HEK293T (cell line): ENCODE measurements around the gene KIF5A.
"Not testable (repeated sequence)": the region's sequence is repeated elsewhere in the genome, so short reads cannot be mapped to it uniquely, and the experiment has no call there.

Source experiments
- ARNT ChIP-seq: fragments of 450-650 bp; IDR thresholded peaks from 2 replicates; pipeline ENCODE4 v1.6.1; 2017; ENCODE audit warnings: mild to moderate bottlenecking
- BHLHE40 ChIP-seq: fragments of 450-650 bp; IDR thresholded peaks from 2 replicates; pipeline ENCODE4 v1.6.1; 2016; ENCODE audit warnings: mild to moderate bottlenecking, moderate library complexity, borderline replicate concordance
- ELF4 ChIP-seq: fragments of 450-650 bp; IDR thresholded peaks from 2 replicates; pipeline ENCODE4 v1.6.1; 2017; ENCODE audit warnings: antibody characterized with exemption
- FOXA1 ChIP-seq: fragments of 450-650 bp; IDR thresholded peaks from 2 replicates; pipeline ENCODE4 v1.6.1; 2016; ENCODE audit warnings: mild to moderate bottlenecking
- FOXM1 ChIP-seq: fragments of 450-650 bp; IDR thresholded peaks from 2 replicates; pipeline ENCODE4 v1.6.1; 2017; ENCODE audit warnings: mild to moderate bottlenecking, borderline replicate concordance
- L3MBTL2 ChIP-seq: fragments of 450-650 bp; conservative IDR thresholded peaks from 2 replicates; pipeline ENCODE4 v1.6.1; 2016; ENCODE audit warnings: mild to moderate bottlenecking
- LEF1 ChIP-seq: fragments of 450-650 bp; IDR thresholded peaks from 2 replicates; pipeline ENCODE4 v1.6.1; 2017; ENCODE audit warnings: mild to moderate bottlenecking, borderline replicate concordance
- NFRKB ChIP-seq: fragments of 450-650 bp; IDR thresholded peaks from 2 replicates; pipeline ENCODE4 v1.6.1; 2016; ENCODE audit warnings: mild to moderate bottlenecking, moderate library complexity
- PKNOX1 ChIP-seq: fragments of 450-650 bp; IDR thresholded peaks from 2 replicates; pipeline ENCODE4 v1.6.1; 2016
- SP1 ChIP-seq: fragments of 450-650 bp; IDR thresholded peaks from 2 replicates; pipeline ENCODE4 v1.6.1; 2017
- SUZ12 ChIP-seq: fragments of 450-650 bp; IDR thresholded peaks from 2 replicates; pipeline ENCODE4 v1.6.1; 2016; ENCODE audit warnings: mild to moderate bottlenecking
- TARDBP ChIP-seq: fragments of 450-650 bp; IDR thresholded peaks from 2 replicates; pipeline ENCODE4 v1.6.1; 2016
- ZNF384 ChIP-seq: fragments of 450-650 bp; IDR thresholded peaks from 2 replicates; pipeline ENCODE4 v1.6.1; 2016

- not testable (repeated sequence) for TF ChIP-seq ARNT, LEF1, FOXM1, FOXA1, SUZ12, ELF4, TARDBP, BHLHE40, L3MBTL2, SP1, NFRKB, ZNF384, PKNOX1
Observed at GRCh38 chr12:57517718-57518117, 32.1 kb upstream of the KIF5A start.
